Measurements from ENCODE around the gene PEAK1. TPM values are rescaled to one million over a fixed set of nuclear protein-coding genes. Genes with fewer than 3 reads are reported as not detected.

The PEAK1 gene
- total RNA-seq, 1 donor from 2014 or later, result 34.2 TPM

DNA sequence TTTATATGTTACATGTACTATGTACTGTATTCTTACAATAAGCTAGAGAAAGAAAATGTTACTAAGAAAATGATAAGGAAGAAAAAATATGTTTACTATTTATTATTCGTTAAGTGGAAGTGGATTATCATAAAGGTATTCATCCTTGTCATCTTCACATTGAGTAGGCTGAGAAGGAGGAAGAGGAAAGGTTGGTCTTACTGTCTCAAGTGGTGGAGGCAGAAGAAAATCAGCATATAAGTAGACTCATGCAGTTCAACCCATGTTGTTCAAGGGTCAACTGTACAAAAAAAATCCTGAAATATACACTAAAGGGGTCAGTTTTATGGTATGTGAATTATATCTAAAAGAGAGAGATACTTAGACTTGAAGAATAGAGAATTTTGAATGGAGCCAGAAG is 6.5 kb upstream of the PEAK1 start:
- H3K4me1 Mint-ChIP-seq, result peaks cover 60% of the 10 kb centered on the region
- intact Hi-C loops (cut with micrococcal nuclease), result loop anchor here (10.0 kb wide), 1 partner anchor 522 kb away; the partner anchor contains the start of gene SCAPER
- no peak for TF ChIP-seq CTCF (IDR thresholded peaks at IDR 0.05)
- peak overlapping the region; percentile 4 for H3K4me3 Mint-ChIP-seq
- peak overlapping the region; percentile 78 for H3K27ac Mint-ChIP-seq
- DNase-seq (no peak), ATAC-seq (ENCODE audit: low read depth) (no peak)
- no peaks in the 10 kb centered on the region for H3K27me3 Mint-ChIP-seq
- H3K36me3 Mint-ChIP-seq (ENCODE audit: low read depth), result peaks cover 8% of the 10 kb centered on the region
- no peaks in the 10 kb centered on the region for H3K9me3 Mint-ChIP-seq
- CTCF ChIA-PET, result no interaction called here
- POLR2A ChIA-PET, result interaction anchor here (0.6 kb wide), 1 partner anchor 1116 kb away, joined by 6 read pairs; no protein-coding TSS in a partner anchor

DNA sequence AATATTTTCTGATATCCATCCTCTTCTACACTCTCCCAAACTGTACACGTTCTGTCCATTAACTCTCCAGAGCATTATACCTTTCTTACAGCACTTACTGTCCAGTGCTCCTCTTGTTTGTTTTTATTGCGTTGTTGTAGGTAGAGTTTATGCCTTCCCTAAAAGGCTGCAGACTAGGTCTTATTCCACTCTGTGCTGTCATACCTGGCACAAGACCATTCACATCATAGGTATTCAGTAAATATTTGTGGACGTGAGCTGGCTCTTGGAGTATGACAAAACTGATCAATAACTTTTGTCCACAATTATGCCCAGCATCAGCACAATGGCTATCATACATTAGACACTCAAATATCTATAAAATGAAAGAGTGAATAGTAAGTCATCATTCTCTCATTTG is 5.2 kb upstream of the PEAK1 start:
- DNase-seq (no peak), ATAC-seq (ENCODE audit: low read depth) (no peak)
- H3K27ac Mint-ChIP-seq, result no peak overlapping the region
- intact Hi-C loops (cut with micrococcal nuclease), result loop anchor here (10.0 kb wide), 1 partner anchor 520 kb away; the partner anchor contains the start of gene SCAPER
- ChIA-PET POLR2A (interaction anchor here (0.7 kb wide), 1 partner anchor 118 kb away, joined by 3 read pairs; no protein-coding TSS in a partner anchor), CTCF (interaction anchor here (1.1 kb wide), 1 partner anchor 237 kb away, joined by 3 read pairs; no protein-coding TSS in a partner anchor)
- H3K4me3 Mint-ChIP-seq, result no peak overlapping the region
- peaks cover 60% of the 10 kb centered on the region for H3K4me1 Mint-ChIP-seq
- no peaks in the 10 kb centered on the region for H3K27me3 Mint-ChIP-seq
- no peak for TF ChIP-seq CTCF (IDR thresholded peaks at IDR 0.05)
- H3K9me3 Mint-ChIP-seq, result no peaks in the 10 kb centered on the region
- H3K36me3 Mint-ChIP-seq (ENCODE audit: low read depth), result peaks cover 9% of the 10 kb centered on the region

GRCh38 chr15:77421370-77421700 is 1.4 kb upstream of the PEAK1 start:
- Mint-ChIP-seq H3K9me3 (no peaks in the 10 kb centered on the region), H3K4me1 (peaks cover 58% of the 10 kb centered on the region), H3K27ac (peak overlapping the region; percentile 98), H3K27me3 (no peaks in the 10 kb centered on the region), H3K36me3 (ENCODE audit: low read depth) (peaks cover 16% of the 10 kb centered on the region), H3K4me3 (peak overlapping the region; percentile 97)
- CTCF ChIA-PET, result interaction anchor here (0.9 to 2.2 kb wide), 3 partner anchors 41 to 234 kb away, joined by 3 to 8 read pairs (median 4); no protein-coding TSS in a partner anchor
- TF ChIP-seq CTCF (IDR thresholded peaks at IDR 0.05), result no peak
- ATAC-seq (ENCODE audit: low read depth), result no peak
- POLR2A ChIA-PET, result interaction anchor here (1.1 to 2.3 kb wide), 6 partner anchors 11 to 490 kb away, joined by 3 to 11 read pairs (median 4); partner anchors contain the start of gene RCN2
- intact Hi-C loops (cut with micrococcal nuclease), result loop anchor here (2.0 to 10.0 kb wide), 4 partner anchors 13 to 1579 kb away; partner anchors contain the start of genes SCAPER and UBE2Q2
- DNase-seq, result no peak

DNA sequence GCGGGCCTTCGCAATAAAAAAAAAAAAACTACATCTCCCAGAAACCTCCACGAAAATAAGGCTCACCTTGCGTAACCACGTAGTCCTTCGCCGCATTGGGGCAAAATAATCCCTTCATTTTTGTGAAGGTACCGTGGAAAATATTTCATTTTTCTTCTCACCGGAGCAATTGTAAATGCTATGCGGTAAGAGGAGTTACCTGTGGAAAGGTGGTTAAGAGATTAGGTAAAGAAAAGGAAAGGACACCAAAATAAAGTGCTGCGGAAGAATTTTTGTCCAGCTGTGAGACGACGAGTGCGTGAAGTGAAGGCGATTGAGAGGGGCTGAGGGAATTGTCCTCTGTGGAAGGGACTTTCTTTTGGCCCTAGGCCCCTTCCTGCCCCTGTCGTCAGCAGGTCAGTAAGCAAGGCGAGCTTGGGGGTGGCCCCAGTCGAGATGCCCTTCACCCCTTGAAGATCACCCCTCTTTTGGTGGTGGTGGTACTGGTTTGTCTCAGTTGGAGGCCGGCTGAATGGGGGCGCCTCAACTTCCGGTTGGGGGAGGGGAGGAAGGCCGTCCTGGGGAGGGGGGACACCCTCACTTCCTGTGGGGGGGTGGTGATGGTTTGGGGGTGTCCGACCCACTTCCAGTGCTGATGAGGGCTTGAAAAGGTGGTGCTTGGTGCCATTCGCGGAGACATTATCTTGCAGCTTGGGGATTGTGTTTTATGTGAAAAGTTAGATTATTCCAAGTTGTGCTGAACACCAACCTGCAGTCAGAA is 886 bp upstream of the PEAK1 start, which contains the start of gene HMG20A:
Gene HMG20A, plus strand, starts transcription at position 279 of the 760 bp plus-strand sequence. CDS start 37,520 bp downstream, outside the sequence.
- ChIA-PET POLR2A (interaction anchor here (0.7 to 2.3 kb wide), 8 partner anchors 11 to 490 kb away, joined by 3 to 11 read pairs (median 4); partner anchors contain the start of gene RCN2), CTCF (interaction anchor here (0.9 to 2.2 kb wide), 2 partner anchors 41 to 233 kb away, joined by 3 to 8 read pairs; no protein-coding TSS in a partner anchor)
- no peak for TF ChIP-seq CTCF (IDR thresholded peaks at IDR 0.05)
- Mint-ChIP-seq H3K27me3 (no peaks in the 10 kb centered on the region), H3K4me1 (peaks cover 52% of the 10 kb centered on the region), H3K36me3 (ENCODE audit: low read depth) (peaks cover 16% of the 10 kb centered on the region), H3K4me3 (peak within 1 kb of the TSS; percentile 97), H3K27ac (peak within 1 kb of the TSS; percentile 98), H3K9me3 (no peaks in the 10 kb centered on the region)
- ATAC-seq (ENCODE audit: low read depth) (peak; percentile 40), DNase-seq (peak; percentile 49)
- intact Hi-C loops (cut with micrococcal nuclease), result loop anchor here (1.0 to 10.0 kb wide), 8 partner anchors 11 to 1578 kb away; partner anchors contain the start of genes RCN2, SCAPER, TSPAN3 and UBE2Q2
